GM18909 (cell line): ENCODE data around the gene SHC2.

ENCODE experiments used
- ATAC-seq: cut with Tn5 transposase; IDR thresholded peaks from one replicate; pipeline ENCODE4 v1.9.1; 2021; ENCODE audit warnings: mild to moderate bottlenecking; ENCODE audit not compliant: unreplicated experiment, poor library complexity

The SHC2 gene

GRCh38 chr19:378706-379105, 82.1 kb downstream of the SHC2 start:
- ATAC-seq = no peak

- ATAC-seq = no peak
These were observed 82.8 kb downstream of the SHC2 start for GRCh38 chr19:377801-378581.

GRCh38 chr19:376111-376470, 84.7 kb downstream of the SHC2 start:
- no peak for ATAC-seq

DNA sequence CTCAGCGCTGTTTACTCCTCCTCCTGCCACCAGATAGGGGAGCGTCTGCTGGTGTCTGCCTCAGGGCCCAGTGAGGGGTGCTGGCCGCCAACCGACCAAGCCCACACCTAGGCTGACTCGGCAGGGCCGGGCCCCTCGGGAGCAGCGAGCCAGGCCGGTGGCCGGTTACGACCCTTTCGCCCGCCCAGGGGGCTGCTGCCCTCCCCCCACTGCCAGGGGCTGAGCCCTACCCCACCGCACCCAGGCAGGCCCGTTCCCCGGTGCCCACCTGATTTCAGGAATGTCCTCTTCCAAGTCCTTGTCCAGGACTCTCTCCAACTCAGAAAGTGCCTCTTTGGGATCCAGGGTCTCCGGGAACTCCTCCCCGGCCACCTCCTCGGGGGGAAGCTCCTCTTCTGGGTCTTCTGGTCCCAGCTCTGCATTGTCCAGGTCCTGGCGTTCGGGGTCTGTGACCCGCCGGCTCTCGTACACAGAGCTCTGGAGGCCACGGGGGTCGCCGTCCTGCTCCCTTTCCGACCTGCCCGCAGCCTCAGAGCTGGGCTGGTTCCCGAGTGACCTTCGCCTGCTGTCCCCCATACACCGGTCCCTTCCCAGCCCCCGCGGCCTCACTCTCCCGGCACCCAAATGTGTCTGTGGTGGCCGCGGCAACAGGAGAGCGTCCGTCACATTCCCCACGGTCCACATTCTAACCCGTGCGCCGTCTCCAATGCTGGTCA, 85.3 kb downstream of the SHC2 start:
- no peak for ATAC-seq

- ATAC-seq = no peak
These were observed 86.0 kb downstream of the SHC2 start for GRCh38 chr19:374886-375235.

GRCh38 chr19:374183-374885, 86.5 kb downstream of the SHC2 start:
- no peak for ATAC-seq

DNA sequence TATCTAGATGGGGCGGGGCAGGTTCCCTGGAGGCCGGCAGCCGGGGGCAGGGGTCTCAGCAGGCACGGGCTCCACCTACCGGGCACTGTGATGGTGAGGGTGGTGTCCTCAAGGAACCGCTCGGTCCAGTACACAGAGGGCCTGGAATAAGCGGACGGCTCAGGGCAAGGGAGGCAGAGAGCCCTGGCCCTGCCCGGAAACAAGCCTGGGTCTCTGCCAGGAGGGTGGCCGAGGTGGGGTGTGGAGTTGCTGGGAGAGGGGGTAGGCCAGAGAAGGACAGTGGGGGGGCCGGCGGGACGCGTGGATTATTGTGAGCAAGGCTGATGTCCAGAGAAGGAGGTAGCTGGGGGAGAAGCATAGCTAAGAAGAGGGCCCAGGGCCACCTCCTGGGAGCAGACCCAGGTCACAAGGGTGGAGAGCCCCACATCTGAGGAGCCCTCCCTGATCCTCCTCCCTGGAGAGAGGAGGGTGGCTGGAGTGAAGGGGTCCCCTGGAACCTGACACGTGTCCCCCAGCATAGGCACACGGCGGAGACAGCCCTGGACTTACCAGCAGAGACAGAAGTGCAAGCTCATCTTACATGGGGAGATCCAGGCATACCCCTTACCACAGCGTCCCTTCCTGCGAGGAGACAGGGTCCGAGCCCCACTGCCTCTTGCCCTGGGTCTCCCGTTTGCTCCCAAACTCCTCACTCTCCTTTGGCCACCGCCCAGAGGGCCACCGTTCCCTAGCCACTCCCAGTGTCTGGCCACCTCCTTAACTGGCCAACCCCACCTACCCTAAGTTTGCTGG, 87.2 kb downstream of the SHC2 start:
- ATAC-seq = no peak

DNA sequence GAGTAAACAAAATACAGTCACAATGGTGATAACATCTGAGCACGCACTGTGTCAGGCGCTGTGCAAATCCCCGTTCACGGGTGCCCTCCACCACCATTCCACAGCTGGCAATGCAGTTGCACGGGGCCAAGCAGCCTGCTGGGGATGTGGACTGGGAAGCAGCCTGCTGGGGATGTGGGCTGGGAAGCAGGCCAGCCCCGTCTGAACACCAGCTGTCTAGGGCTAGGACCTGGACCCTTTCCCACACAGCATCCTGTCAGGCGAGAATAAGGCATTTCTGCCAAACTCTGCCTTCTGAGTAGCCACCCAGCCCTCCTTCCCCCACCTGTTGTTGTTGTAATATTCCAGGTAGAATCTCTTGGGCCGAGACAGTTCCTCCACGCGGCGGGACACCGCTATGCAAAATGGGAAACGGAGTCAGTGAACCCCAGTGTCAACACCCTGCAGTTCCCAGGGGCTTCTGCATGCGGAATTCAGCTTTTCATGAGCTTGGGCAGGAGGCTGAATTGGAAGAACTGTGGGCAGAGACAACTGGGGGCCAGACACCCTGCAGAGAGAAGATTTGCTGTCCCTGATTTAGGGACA, 88.4 kb downstream of the SHC2 start:
- ATAC-seq = no peak

GRCh38 chr19:371501-372168, 89.2 kb downstream of the SHC2 start:
- no peak for ATAC-seq

GRCh38 chr19:370641-371330, 90.0 kb downstream of the SHC2 start:
- ATAC-seq = no peak

GRCh38 chr19:369876-370275, 91.0 kb downstream of the SHC2 start:
- ATAC-seq = no peak

DNA sequence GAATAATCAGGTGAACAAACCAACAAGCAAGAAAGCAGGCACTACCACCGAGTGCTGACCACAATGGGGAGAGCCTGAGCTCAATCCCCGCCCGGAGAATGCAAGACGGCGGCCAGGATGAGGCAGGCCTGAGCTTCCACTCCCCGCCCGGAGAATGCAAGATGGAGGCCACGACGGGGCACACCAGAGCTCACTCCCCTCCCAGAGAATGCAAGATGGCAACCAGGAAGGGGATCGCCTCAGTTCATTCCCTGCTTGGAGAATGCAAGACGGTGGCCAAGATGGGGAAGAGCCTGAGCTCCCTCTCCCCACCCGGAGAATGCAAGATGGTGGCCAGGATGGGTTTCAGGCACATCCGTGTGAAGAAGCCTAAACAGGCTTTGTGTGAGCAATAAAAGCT, 91.6 kb downstream of the SHC2 start:
- no peak for ATAC-seq

DNA sequence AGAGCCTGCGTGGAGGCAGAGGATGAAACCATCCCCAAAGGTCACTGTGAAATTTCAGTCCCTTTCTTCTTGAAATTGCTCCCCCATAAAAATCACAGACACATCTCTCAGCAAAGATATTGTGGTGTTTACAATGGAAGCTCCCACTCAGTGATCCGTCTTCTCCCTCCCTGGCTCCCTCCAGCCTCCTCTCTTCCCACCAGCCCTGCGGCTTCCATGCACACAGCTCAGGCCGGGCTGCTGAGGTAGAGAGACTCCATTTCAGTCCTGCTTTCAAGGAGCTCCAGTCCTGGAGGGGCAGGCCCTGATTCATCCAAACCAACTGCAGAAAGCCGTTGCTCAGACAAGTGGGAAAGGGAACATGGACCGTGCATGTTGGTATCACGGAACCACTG, 92.2 kb downstream of the SHC2 start:
- no peak for ATAC-seq

DNA sequence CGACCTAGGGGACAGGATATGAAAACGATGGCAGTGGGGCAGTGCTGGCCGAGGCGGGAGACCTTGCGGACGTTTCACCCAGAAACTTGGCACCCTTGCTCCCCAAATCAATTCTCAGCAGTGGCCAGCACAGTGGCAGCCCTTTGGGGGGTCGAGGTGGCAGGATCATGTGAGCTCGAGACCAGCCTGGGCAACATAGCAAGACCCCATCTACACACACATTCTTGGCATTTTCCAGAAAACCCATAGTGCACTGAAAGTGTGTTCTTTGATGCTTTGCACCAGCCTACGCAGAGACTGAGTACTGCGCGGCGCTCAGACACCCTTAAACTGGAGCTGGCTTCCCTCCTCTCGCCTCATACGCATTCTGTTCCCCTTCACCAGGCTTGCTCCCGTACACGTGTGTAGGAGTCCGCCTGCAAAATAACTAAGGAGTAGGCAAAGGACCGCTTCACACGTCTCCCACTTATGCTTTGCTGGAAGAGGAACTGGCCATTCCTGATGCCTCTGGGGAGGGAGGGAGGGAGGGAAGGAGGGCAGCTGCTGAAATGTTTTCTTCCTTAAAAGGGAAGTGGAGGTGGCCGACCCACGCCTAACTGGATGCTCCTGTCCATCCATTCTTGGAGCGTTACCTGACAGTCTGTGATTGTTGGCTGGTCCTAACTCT, 92.7 kb downstream of the SHC2 start:
- ATAC-seq = no peak

GRCh38 chr19:367561-367960, 93.3 kb downstream of the SHC2 start:
- ATAC-seq = no peak

DNA sequence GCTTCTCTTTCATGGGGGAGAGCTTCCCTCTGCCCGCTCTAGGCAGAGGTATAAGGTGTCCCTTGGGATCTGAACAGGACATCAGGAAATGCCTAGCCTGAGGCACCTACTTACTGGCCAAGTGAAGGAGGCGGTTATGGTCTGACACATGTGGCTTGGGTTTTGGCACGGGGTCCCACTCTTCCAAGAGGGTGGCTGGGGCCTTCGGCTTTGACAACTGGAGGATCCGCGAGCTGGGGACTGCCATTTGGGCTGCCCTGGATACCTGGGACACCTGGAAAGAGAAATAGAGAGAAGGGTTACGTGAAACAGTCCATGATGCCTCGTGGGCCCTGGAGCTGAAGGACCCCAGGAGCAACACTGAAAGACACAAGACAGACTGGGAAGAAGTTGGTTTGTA, 93.9 kb downstream of the SHC2 start:
- ATAC-seq = no peak
